ENCODE measurements around the gene KCNMA1. TPM values are rescaled to one million over a fixed set of nuclear protein-coding genes. Genes with fewer than 3 reads are reported as not detected.

Gene KCNMA1
- total and polyA plus RNA-seq, 2 donors from 2014 or later: 4.2 to 8.9 TPM

GRCh38 chr10:77548157-77548556 is 89.5 kb downstream of the KCNMA1 start:
- Histone ChIP-seq H3K9me3 (ENCODE audit: control insufficient read depth in 2 of 3, insufficient read depth in 1 of 3, low read length in 3 of 3) (no peaks in the 10 kb centered on the region), H3K36me3 (ENCODE audit: control insufficient read depth in 2 of 3, insufficient read depth in 3 of 3, low read length in 3 of 3) (no peaks in the 10 kb centered on the region), H3K27ac (ENCODE audit: low read depth in 2 of 2, low read length in 2 of 2) (no peak overlapping the region), H3K4me3 (ENCODE audit: low read length in 3 of 3) (no peak overlapping the region), H3K4me1 (ENCODE audit: control insufficient read depth in 2 of 3, insufficient read depth in 2 of 3, low read depth in 1 of 3, low read length in 3 of 3) (no peaks in the 10 kb centered on the region), H3K9ac (ENCODE audit: low read length in 3 of 3) (no peak overlapping the region), H3K27me3 (ENCODE audit: control insufficient read depth, insufficient read depth, low read length) (no peaks in the 10 kb centered on the region)
- FAIRE-seq (no peak), DNase-seq (no peak)
- no peak for TF ChIP-seq CTCF (IDR thresholded peaks at IDR 0.05; ENCODE audit: borderline replicate concordance, extremely low read depth, insufficient read depth)
- intact Hi-C loops (cut with DNase I): no loop called here

GRCh38 chr10:77547307-77548050 is 90.1 kb downstream of the KCNMA1 start:
- no peaks in the 10 kb centered on the region for H3K36me3 ChIP-seq (ENCODE audit: control insufficient read depth in 2 of 3, insufficient read depth in 3 of 3, low read length in 3 of 3)
- intact Hi-C loops (cut with DNase I): no loop called here
- FAIRE-seq (no peak), DNase-seq (no peak)
- no peaks in the 10 kb centered on the region for H3K4me1 ChIP-seq (ENCODE audit: control insufficient read depth in 2 of 3, insufficient read depth in 2 of 3, low read depth in 1 of 3, low read length in 3 of 3)
- no peak overlapping the region for H3K27ac ChIP-seq (ENCODE audit: low read depth in 2 of 2, low read length in 2 of 2)
- no peak overlapping the region for H3K9ac ChIP-seq (ENCODE audit: low read length in 3 of 3)
- no peak overlapping the region for H3K4me3 ChIP-seq (ENCODE audit: low read length in 3 of 3)
- no peak for TF ChIP-seq CTCF (IDR thresholded peaks at IDR 0.05; ENCODE audit: borderline replicate concordance, extremely low read depth, insufficient read depth)
- no peaks in the 10 kb centered on the region for H3K27me3 ChIP-seq (ENCODE audit: control insufficient read depth, insufficient read depth, low read length)
- no peaks in the 10 kb centered on the region for H3K9me3 ChIP-seq (ENCODE audit: control insufficient read depth in 2 of 3, insufficient read depth in 1 of 3, low read length in 3 of 3)

GRCh38 chr10:77546042-77546441 is 91.6 kb downstream of the KCNMA1 start:
- no peaks in the 10 kb centered on the region for H3K9me3 ChIP-seq (ENCODE audit: control insufficient read depth in 2 of 3, insufficient read depth in 1 of 3, low read length in 3 of 3)
- H3K4me1 ChIP-seq (ENCODE audit: control insufficient read depth in 2 of 3, insufficient read depth in 2 of 3, low read depth in 1 of 3, low read length in 3 of 3): no peaks in the 10 kb centered on the region
- TF ChIP-seq CTCF (IDR thresholded peaks at IDR 0.05; ENCODE audit: borderline replicate concordance, extremely low read depth, insufficient read depth): no peak
- intact Hi-C loops (cut with DNase I): no loop called here
- H3K36me3 ChIP-seq (ENCODE audit: control insufficient read depth in 2 of 3, insufficient read depth in 3 of 3, low read length in 3 of 3): no peaks in the 10 kb centered on the region
- FAIRE-seq: no peak
- H3K9ac ChIP-seq (ENCODE audit: low read length in 3 of 3): no peak overlapping the region
- H3K27me3 ChIP-seq (ENCODE audit: control insufficient read depth, insufficient read depth, low read length): no peaks in the 10 kb centered on the region
- DNase-seq: no peak
- H3K27ac ChIP-seq (ENCODE audit: low read depth in 2 of 2, low read length in 2 of 2): no peak overlapping the region
- no peak overlapping the region for H3K4me3 ChIP-seq (ENCODE audit: low read length in 3 of 3)

- H3K27ac ChIP-seq (ENCODE audit: low read depth in 2 of 2, low read length in 2 of 2): no peak overlapping the region
- H3K4me3 ChIP-seq (ENCODE audit: low read length in 3 of 3): no peak overlapping the region
- TF ChIP-seq CTCF (IDR thresholded peaks at IDR 0.05; ENCODE audit: borderline replicate concordance, extremely low read depth, insufficient read depth): no peak
- no peaks in the 10 kb centered on the region for H3K27me3 ChIP-seq (ENCODE audit: control insufficient read depth, insufficient read depth, low read length)
- intact Hi-C loops (cut with DNase I): no loop called here
- no peak overlapping the region for H3K9ac ChIP-seq (ENCODE audit: low read length in 3 of 3)
- no peaks in the 10 kb centered on the region for H3K4me1 ChIP-seq (ENCODE audit: control insufficient read depth in 2 of 3, insufficient read depth in 2 of 3, low read depth in 1 of 3, low read length in 3 of 3)
- no peaks in the 10 kb centered on the region for H3K36me3 ChIP-seq (ENCODE audit: control insufficient read depth in 2 of 3, insufficient read depth in 3 of 3, low read length in 3 of 3)
- DNase-seq (no peak), FAIRE-seq (no peak)
- H3K9me3 ChIP-seq (ENCODE audit: control insufficient read depth in 2 of 3, insufficient read depth in 1 of 3, low read length in 3 of 3): no peaks in the 10 kb centered on the region
Observed at GRCh38 chr10:77545585-77545984, 92.0 kb downstream of the KCNMA1 start.

All from kidney (tissue), 14 donors.